Activated B cell treated with CpG ODN at 0.5 μM for 24 hours (primary cell): ENCODE data around the gene GPD1L. TPM values are rescaled to one million over a fixed set of nuclear protein-coding genes. Genes with fewer than 3 reads are reported as not detected.

Experiments used
- ATAC-seq: fragments of 200-7000 bp; cut with Tn5 transposase; one replicate; pipeline ENCODE4 v1.10.0; 2021; ENCODE audit warnings: low read depth, mild to moderate bottlenecking, moderate library complexity
- CTCF ChIA-PET: fragments of 350-600 bp; sonication (Branson Sonifier 250); formaldehyde crosslinking; loops from one replicate; lab custom pipeline; 2021; ENCODE audit warnings: antibody characterized with exemption; lab: Charles Lee
- POLR2A ChIA-PET: fragments of 350-600 bp; sonication (Branson Sonifier 250); formaldehyde crosslinking; loops from one replicate; lab custom pipeline; 2021; ENCODE audit warnings: antibody characterized with exemption; lab: Charles Lee
- DNase-seq: peaks from one replicate; pipeline ENCODE4 v3.0.0; 2022
- H3K27ac Mint-ChIP-seq: one replicate; pipeline ENCODE4 v1.8.0; 2020; ENCODE audit warnings: mixed read lengths
- H3K27me3 Mint-ChIP-seq: one replicate; pipeline ENCODE4 v1.8.0; 2021; ENCODE audit warnings: mixed read lengths
- H3K36me3 Mint-ChIP-seq: one replicate; pipeline ENCODE4 v1.8.0; 2021; ENCODE audit warnings: low read depth, mixed read lengths
- H3K4me1 Mint-ChIP-seq: one replicate; pipeline ENCODE4 v1.8.0; 2021; ENCODE audit warnings: mixed read lengths
- H3K4me3 Mint-ChIP-seq: one replicate; pipeline ENCODE4 v1.8.0; 2020; ENCODE audit warnings: mild to moderate bottlenecking, mixed read lengths
- H3K9me3 Mint-ChIP-seq: one replicate; pipeline ENCODE4 v1.8.0; 2020; ENCODE audit warnings: mixed read lengths
- intact Hi-C: fragments of 100-400 bp; cut with micrococcal nuclease; formaldehyde crosslinking; loops from one replicate; pipeline ENCODE4 v1.15.1; 2024
- total RNA-seq: library from RNA; stranded (reverse); gene quantifications from 2 replicates; pipeline ENCODE4 v1.2.3, GENCODE V29; 2022
- TF ChIP-seq, protein P1 (sequence below): fragments of 200-600 bp; IDR thresholded peaks from one replicate; pipeline ENCODE4 v1.8.0; 2022; ENCODE audit warnings: antibody characterized with exemption, mild to moderate bottlenecking

The GPD1L gene
- total RNA-seq, 1 donor from 2014 or later: 8.2 TPM

GRCh38 chr3:32126305-32127015 lies 20.0 kb downstream of the GPD1L start:
- TF ChIP-seq, protein P1, sequence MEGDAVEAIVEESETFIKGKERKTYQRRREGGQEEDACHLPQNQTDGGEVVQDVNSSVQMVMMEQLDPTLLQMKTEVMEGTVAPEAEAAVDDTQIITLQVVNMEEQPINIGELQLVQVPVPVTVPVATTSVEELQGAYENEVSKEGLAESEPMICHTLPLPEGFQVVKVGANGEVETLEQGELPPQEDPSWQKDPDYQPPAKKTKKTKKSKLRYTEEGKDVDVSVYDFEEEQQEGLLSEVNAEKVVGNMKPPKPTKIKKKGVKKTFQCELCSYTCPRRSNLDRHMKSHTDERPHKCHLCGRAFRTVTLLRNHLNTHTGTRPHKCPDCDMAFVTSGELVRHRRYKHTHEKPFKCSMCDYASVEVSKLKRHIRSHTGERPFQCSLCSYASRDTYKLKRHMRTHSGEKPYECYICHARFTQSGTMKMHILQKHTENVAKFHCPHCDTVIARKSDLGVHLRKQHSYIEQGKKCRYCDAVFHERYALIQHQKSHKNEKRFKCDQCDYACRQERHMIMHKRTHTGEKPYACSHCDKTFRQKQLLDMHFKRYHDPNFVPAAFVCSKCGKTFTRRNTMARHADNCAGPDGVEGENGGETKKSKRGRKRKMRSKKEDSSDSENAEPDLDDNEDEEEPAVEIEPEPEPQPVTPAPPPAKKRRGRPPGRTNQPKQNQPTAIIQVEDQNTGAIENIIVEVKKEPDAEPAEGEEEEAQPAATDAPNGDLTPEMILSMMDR: no peak
- Mint-ChIP-seq H3K36me3 (peaks cover 17% of the 10 kb centered on the region), H3K9me3 (no peaks in the 10 kb centered on the region), H3K4me3 (no peak overlapping the region), H3K27ac (no peak overlapping the region), H3K27me3 (no peaks in the 10 kb centered on the region), H3K4me1 (no peaks in the 10 kb centered on the region)
- no peak for DNase-seq
- no peak for ATAC-seq
- intact Hi-C loops: no loop called here
- ChIA-PET POLR2A (interaction anchor here (0.5 kb wide), 1 partner anchor 155 kb away, joined by 3 read pairs; no protein-coding TSS in a partner anchor), CTCF (interaction anchor here (1.0 kb wide), 1 partner anchor 108 kb away, joined by 3 read pairs; no protein-coding TSS in a partner anchor)

GRCh38 chr3:32127219-32127826 lies 20.9 kb downstream of the GPD1L start:
- no peaks in the 10 kb centered on the region for H3K9me3 Mint-ChIP-seq
- intact Hi-C loops: no loop called here
- ChIA-PET POLR2A (no interaction called here), CTCF (no interaction called here)
- TF ChIP-seq, protein P1: no peak
- no peaks in the 10 kb centered on the region for H3K27me3 Mint-ChIP-seq
- H3K36me3 Mint-ChIP-seq: peaks cover 21% of the 10 kb centered on the region
- H3K27ac Mint-ChIP-seq: no peak overlapping the region
- DNase-seq: no peak
- no peaks in the 10 kb centered on the region for H3K4me1 Mint-ChIP-seq
- ATAC-seq: no peak
- H3K4me3 Mint-ChIP-seq: no peak overlapping the region

- ATAC-seq: no peak
- TF ChIP-seq, protein P1: no peak
- POLR2A ChIA-PET: no interaction called here
- Mint-ChIP-seq H3K27me3 (no peaks in the 10 kb centered on the region), H3K4me1 (no peaks in the 10 kb centered on the region), H3K27ac (no peak overlapping the region), H3K9me3 (no peaks in the 10 kb centered on the region), H3K36me3 (peaks cover 21% of the 10 kb centered on the region), H3K4me3 (no peak overlapping the region)
- intact Hi-C loops: no loop called here
- CTCF ChIA-PET: no interaction called here
- no peak for DNase-seq
Observed at GRCh38 chr3:32128936-32129335, 22.5 kb downstream of the GPD1L start.

DNA sequence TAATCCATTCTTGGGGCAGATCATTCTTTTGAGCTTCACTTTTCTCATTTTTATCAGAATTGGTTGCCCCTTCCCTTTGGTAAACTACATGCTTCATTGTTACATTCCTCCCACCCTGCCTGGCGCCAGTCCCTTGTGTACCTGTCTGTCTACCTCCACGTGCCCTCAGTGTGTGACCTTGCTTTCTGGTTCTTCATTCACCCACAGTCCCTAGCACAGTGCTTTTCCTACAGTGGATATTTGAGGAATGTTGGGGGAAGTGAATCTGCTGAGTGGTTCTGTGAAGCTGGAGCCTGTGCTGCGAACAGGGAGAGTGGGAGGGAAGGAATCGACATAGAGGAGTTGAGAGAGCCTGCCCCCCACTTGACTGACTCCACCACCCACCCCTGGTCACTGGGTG lies 23.4 kb downstream of the GPD1L start:
- Mint-ChIP-seq H3K27me3 (no peaks in the 10 kb centered on the region), H3K4me1 (no peaks in the 10 kb centered on the region), H3K27ac (no peak overlapping the region), H3K9me3 (no peaks in the 10 kb centered on the region), H3K36me3 (peaks cover 21% of the 10 kb centered on the region), H3K4me3 (no peak overlapping the region)
- intact Hi-C loops: no loop called here
- POLR2A ChIA-PET: no interaction called here
- CTCF ChIA-PET: no interaction called here
- DNase-seq (no peak), ATAC-seq (no peak)
- TF ChIP-seq, protein P1: no peak

- ChIA-PET POLR2A (no interaction called here), CTCF (no interaction called here)
- DNase-seq (no peak), ATAC-seq (no peak)
- no peaks in the 10 kb centered on the region for H3K27me3 Mint-ChIP-seq
- TF ChIP-seq, protein P1: no peak
- intact Hi-C loops: no loop called here
- H3K36me3 Mint-ChIP-seq: peaks cover 24% of the 10 kb centered on the region
- H3K4me1 Mint-ChIP-seq: peaks cover 4% of the 10 kb centered on the region
- no peaks in the 10 kb centered on the region for H3K9me3 Mint-ChIP-seq
- H3K27ac Mint-ChIP-seq: no peak overlapping the region
- no peak overlapping the region for H3K4me3 Mint-ChIP-seq
Observed at GRCh38 chr3:32132121-32132520, 25.7 kb downstream of the GPD1L start.
